Measurements from ENCODE around the gene NELL1.

Gene NELL1

DNA sequence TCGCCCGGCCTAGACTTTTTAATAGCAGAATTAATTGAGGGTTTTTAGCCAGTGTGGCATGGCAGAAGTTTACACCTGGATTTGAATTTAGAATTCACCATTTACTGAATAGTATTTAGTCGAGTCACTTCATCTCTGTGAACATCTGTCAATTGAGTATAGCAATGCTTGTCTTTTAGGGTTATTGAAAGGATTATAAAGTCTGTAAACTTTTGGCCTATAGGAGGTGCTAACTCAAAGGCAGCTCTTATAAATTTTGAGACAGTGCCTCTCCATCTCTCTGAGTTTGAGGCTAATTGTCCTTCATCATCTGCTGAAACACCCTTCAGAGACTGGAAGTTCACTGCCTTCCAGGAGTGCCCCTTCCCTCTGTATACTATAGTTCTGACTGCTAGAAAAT lies 205.0 kb downstream of the NELL1 start:
- no peak for DNase-seq (ENCODE audit: low spot score)

GRCh38 chr11:20875889-20876288 lies 206.5 kb downstream of the NELL1 start:
- DNase-seq (ENCODE audit: low spot score) = no peak

- DNase-seq (ENCODE audit: low spot score) = no peak
Observed at GRCh38 chr11:20876738-20877137, 207.4 kb downstream of the NELL1 start.

- DNase-seq (ENCODE audit: low spot score) = no peak
Observed at GRCh38 chr11:20880094-20880493, 210.7 kb downstream of the NELL1 start.

- DNase-seq (ENCODE audit: low spot score) = no peak
Observed at GRCh38 chr11:20881328-20882079, 212.1 kb downstream of the NELL1 start.

DNA sequence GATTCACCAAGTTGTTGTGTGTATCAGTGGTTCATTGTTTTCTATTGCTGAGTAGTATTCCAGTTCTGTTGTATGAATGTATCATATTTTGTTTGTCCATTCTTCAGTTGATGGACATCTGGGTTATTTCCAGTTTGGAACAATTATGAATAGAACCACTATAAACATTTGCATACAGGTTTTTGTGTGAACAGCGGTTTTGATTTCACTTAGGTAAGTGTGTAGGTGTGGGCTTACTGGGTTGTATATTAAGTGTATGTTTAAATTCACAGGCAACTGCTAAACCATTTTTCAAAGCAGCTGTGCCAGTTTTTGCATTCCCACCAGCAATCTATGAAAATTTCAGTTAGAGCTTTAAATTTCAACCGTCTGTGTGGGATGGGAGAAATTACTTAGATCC lies 217.8 kb downstream of the NELL1 start:
- DNase-seq (ENCODE audit: low spot score) = no peak

DNA sequence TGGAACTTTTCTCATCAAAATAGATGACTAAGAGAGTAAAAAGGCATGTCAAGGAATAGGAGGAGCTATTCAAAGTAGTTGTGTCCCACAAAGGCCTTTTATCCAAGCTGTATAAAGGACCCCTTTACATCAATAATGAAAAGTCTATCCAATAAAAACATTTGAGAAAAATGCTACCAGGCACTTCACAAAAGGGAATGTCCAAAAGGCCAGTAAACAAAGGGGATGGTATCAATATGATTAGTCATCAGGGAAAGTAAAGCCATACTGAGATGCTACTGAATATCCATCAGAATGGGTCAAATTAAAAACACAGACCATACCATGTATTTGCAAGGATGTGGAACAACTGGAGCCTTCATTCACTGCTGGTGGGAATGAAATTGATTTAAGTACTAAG lies 224.9 kb downstream of the NELL1 start:
- no peak for DNase-seq (ENCODE audit: low spot score)

- DNase-seq (ENCODE audit: low spot score) = no peak
Observed at GRCh38 chr11:20909995-20910726, 240.8 kb downstream of the NELL1 start.

DNA sequence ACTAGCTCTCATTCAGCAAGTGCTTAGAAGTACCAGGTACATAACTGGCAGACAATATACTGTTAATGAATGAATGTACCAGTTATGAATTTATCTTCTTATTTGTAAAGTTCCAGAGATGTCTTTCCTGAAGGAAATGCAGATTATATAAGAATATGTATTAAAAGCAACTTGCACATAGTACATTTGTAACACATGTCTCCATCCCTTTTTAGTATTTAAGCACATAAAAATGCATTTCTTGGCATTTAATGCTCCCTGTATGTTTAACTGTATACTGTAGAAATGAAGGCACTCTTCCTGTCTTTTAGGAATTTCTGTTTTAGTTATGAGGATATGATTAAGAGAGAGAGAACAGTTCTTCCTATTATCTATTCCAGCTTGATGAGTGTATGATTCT lies 241.3 kb downstream of the NELL1 start:
- DNase-seq (ENCODE audit: low spot score) = no peak

- DNase-seq (ENCODE audit: low spot score) = no peak
Observed at GRCh38 chr11:20912065-20912821, 242.9 kb downstream of the NELL1 start.

GRCh38 chr11:20912922-20913512 lies 243.6 kb downstream of the NELL1 start:
- no peak for DNase-seq (ENCODE audit: low spot score)

GRCh38 chr11:20917306-20917705 lies 247.9 kb downstream of the NELL1 start:
- DNase-seq (ENCODE audit: low spot score) = no peak

DNA sequence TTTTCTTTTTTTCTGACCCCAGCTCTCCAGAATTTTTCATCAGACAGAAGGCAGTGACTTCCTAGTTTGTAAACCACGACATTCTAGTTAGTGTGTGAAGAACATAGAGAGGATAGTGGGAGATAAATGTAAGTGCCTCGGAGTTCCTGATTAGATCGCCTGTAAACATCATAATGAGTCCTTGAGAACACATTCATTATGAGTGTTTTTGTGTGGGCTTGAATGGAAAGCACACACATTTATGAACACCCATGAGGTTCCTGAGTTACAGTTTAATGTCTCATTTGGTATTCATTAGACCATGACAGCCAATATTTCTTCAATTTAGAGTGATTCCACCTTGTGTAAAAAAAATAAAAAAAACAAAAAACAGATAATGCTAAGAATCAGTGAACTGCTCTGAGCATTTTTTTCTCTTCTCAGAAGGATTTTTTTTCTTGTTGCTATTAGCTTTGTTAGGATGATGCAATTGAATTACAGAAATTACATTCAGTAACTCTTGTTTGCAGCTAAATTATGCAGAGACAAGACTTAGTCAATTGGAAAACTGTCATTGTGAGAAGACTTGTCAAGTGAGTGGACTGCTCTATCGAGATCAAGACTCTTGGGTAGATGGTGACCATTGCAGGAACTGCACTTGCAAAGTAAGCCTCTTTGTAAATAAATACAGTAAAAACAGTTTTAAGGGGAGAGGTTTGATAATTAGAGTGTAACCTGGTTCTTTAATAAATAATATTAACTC lies 257.6 kb downstream of the NELL1 start:
- DNase-seq (ENCODE audit: low spot score) = no peak

GRCh38 chr11:20931029-20931428 lies 261.6 kb downstream of the NELL1 start:
- DNase-seq (ENCODE audit: low spot score) = no peak

DNA sequence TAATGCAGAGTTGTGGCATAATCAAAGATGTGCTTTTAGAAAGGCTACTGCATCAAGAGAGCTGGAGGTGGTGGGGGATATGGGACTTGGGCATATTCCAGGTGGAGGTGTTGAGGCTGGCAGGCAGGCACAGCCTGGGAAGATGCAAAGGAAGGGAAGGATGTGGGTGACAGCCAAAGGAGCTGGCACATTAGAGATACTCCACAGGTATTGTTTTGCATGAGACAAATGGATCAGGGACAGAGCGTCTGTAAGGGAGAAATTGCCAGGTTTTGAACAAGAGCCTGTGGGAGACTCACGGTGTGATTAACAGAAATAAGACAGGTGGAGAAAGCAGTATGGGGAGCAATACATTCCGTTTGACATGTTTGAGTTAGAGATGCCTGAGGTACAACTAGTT lies 263.7 kb downstream of the NELL1 start:
- DNase-seq (ENCODE audit: low spot score) = no peak

- no peak for DNase-seq (ENCODE audit: low spot score)
Observed at GRCh38 chr11:20933958-20934357, 264.6 kb downstream of the NELL1 start.

GRCh38 chr11:20934516-20934915 lies 265.1 kb downstream of the NELL1 start:
- no peak for DNase-seq (ENCODE audit: low spot score)

GRCh38 chr11:20937826-20938225 lies 268.4 kb downstream of the NELL1 start:
- no peak for DNase-seq (ENCODE audit: low spot score)

- no peak for DNase-seq (ENCODE audit: low spot score)
Observed at GRCh38 chr11:20949585-20949984, 280.2 kb downstream of the NELL1 start.

DNA sequence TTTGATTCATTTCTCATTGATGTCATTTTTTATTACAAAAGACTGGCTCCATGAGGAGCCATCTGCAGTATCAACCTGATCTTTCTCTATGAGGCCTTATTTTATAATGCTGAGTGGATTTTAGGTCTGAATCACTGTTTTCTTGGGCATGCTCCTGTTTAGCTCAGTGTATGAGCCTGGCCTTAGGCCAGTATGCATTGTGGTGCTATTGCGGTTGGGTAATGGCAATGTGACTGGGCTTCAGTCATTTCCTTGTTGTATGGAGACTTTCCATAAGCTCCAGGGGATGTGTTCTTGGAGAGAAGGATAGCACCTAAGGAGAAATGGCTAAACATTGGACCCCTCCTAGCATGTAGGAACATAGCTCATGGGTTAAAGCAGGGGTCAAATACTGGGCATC lies 293.2 kb downstream of the NELL1 start:
- DNase-seq (ENCODE audit: low spot score) = no peak

DNA sequence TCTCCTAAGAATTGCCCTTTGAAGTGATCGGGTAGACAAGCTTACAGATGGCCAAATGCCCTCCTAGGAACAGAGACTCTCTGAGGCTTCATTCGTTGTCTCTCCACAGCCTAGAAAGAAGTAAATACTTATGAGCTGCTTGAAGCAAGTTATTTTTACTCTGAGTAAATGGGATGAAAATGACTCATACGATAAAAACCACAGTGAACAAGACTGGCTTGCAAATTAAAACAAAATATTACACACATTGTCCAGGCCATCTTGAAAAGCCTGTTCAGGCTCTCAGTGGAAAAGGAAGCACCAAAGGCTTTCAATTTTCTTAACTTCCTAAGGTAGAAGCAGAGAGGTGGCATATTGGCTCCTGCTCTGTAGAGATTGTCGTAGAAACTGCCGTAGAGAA lies 294.2 kb downstream of the NELL1 start:
- DNase-seq (ENCODE audit: low spot score) = no peak

GRCh38 chr11:20964985-20965384 lies 295.6 kb downstream of the NELL1 start:
- no peak for DNase-seq (ENCODE audit: low spot score)
